ENCODE measurements around the gene GPC1.

Gene GPC1

GRCh38 chr2:240443891-240444301, 8.4 kb downstream of the GPC1 start:
- no peak for DNase-seq

- no peak for DNase-seq
These were observed 9.0 kb downstream of the GPC1 start for GRCh38 chr2:240444464-240444863.

- DNase-seq = no peak
These were observed 10.6 kb downstream of the GPC1 start for GRCh38 chr2:240445961-240446663.

- no peak for DNase-seq
These were observed 11.3 kb downstream of the GPC1 start for GRCh38 chr2:240446664-240447175.

DNA sequence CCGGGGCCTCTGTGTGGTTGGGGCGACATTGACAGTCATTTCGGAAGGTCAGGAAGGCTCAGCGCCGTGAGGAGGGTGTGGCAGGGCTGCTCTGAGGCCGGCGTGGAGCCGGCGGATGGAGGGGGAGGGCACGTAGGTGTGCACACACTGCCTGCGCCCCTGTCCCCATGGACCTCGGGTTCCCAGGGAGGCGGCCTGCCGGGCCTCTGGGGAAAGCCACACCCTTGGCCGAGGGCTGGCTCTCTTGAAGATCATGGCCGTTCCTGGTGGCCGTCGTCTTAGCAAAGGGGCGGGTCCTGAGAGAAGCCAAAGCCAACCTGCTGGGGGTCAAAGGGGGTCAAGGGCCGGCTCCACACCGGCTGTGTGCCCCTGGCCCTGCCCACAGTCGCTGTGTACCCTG, 11.9 kb downstream of the GPC1 start:
- DNase-seq = no peak

DNA sequence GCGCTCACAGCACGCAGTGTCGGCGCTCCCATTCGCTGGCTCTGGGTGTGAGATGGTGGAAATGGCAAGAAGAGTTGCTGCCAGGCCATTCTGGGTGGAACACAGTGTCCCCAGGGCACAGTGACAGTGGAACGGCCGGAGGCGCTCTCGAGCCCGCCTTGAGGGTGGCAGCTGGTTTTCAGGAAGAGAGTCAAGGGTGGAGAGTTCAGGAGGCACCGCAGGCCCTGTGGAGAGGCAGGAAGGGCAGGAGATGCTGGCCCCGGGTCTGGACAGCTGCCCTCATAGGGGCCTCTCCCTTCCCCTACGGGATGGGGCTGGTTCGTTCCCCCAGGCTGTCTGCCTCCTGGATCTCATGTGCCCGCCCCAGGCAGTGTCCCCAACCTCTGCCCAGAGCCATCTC, 12.5 kb downstream of the GPC1 start:
- DNase-seq = no peak

GRCh38 chr2:240448387-240449274, 13.2 kb downstream of the GPC1 start:
- no peak for DNase-seq

DNA sequence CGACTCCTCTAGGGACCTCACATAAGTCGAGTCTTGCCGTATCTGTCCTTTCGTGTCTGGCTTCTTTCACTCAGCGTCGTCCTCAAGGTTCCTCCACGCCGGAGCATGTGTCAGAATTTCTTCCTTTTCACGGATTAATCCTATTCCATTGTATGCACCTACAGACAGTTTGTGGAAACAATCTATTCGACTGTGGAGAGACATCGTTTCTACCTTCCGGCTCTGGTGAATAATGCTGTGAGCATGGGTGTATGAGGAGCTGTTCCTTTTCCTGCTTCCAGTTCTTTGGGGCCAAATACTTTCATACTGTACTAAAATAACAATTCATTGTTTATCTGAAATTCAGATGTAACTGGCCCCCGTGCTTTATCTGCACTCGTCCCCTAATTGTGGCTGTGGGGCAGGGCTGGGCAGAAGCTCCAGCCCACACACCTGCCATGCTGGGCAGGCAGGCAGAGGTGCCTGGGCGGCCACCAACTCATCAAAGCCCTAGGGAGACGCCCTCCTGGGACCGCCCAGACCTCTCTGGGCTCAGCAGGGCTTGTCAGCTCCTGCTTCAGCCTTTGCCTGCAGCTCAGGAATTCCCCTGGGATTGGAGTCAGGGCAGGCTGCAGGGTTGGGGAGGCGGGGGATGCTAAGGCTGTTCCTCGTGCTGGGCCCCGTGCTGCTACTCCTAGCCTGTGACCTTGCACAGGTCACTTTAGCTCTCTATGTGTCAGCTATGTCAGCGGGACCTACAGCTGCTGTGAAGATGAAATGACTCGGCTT, 14.5 kb downstream of the GPC1 start:
- no peak for DNase-seq

GRCh38 chr2:240450532-240451107, 15.2 kb downstream of the GPC1 start:
- DNase-seq = no peak

DNA sequence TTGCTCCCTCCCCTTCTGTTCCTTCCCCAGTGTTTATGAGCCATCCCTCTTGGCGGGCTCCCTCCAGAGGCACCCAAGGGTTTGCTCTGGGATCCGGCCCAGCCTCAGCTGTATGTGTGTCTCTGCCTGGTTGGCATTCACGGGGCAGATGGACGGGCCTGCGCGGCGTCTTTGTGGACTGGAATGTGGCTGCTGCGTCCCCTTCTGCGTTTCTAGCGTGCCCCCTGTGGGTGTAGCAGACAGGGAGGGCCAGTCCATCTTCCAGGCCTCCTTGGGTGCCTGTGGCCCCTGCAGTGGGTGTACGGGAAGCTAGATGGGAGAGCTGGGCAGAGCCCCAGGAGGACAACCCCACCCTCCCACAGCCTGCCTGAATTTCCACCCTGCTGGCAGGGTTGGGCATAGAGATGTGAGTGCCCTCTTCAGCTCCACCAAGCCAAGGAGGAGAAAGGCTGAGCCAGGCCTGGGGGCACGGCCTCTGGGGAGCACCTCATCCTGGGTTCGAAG, 15.7 kb downstream of the GPC1 start:
- no peak for DNase-seq

GRCh38 chr2:240451791-240452461, 16.5 kb downstream of the GPC1 start:
- DNase-seq = no peak

DNA sequence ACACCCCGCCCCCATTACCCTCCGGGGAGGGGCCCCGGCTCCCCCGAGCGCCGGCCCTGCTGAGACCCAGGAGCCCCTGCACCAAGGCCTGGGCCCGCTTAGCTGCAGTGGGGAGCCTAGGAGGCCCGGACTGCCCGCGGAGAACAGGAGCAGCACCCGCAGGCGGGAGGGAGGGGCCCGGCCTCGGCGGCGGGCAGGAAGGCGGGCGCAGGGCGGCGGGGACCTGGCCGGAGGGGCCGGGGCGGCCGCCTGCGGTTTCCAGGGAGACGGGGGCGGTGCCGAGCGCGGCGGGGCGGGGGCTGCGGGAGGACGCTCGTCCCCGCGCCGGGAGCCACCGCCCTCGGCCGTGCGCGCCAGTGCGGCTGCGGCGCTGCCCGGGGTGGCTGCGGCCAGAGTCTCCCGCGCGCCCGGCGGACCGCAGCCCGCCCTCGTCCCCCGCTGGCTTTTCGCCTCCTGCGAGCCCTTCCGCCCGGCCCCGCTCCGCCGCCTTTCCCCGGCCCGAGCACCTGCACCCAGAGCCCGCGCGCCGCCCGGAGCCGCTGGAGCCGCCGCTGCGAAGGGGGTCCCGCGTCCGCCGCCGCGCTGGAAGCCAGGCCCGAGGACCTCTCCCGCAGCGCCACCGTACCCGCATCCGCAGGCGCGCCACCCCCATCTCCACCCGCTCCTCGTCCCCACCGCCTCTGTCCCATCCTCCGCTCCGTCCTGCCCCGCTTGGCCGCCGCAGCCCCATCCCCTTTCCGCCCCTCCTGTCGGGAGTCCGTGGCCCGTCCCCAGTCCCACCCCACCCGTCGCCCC, 17.2 kb downstream of the GPC1 start:
- DNase-seq = peak; percentile 50

DNA sequence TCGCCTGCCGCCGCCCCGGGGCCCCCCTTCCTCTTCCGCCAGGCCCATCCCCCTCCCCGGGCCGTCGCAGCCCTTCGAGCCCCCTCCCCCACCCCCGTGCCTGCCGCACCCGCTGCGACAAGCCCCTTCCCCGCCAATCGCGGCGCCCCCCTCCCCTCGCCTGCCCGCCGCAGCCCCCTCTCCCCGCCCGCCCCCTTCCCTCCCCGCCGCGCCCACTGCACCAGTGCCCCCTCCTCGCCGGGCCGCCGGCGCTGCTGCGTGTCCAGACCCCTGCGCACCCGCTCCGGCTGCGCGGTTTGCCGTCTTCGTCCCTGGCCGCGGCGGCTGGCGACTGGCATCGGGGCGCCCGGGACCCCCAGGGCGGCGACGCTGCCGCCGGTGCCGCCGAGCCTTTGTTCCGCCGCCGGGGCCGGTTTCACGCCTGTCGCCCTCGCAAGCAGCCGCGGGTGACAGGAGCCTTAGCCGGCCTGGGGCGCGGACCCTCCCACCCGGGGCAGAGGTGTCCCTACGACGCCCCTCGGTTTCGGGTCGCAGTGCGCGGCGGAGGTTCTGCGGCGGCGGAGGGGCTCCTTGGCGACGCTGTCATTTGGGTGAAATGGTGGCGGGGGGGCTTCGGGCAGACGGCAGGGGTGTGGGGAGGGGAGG, 18.1 kb downstream of the GPC1 start:
- no peak for DNase-seq

DNA sequence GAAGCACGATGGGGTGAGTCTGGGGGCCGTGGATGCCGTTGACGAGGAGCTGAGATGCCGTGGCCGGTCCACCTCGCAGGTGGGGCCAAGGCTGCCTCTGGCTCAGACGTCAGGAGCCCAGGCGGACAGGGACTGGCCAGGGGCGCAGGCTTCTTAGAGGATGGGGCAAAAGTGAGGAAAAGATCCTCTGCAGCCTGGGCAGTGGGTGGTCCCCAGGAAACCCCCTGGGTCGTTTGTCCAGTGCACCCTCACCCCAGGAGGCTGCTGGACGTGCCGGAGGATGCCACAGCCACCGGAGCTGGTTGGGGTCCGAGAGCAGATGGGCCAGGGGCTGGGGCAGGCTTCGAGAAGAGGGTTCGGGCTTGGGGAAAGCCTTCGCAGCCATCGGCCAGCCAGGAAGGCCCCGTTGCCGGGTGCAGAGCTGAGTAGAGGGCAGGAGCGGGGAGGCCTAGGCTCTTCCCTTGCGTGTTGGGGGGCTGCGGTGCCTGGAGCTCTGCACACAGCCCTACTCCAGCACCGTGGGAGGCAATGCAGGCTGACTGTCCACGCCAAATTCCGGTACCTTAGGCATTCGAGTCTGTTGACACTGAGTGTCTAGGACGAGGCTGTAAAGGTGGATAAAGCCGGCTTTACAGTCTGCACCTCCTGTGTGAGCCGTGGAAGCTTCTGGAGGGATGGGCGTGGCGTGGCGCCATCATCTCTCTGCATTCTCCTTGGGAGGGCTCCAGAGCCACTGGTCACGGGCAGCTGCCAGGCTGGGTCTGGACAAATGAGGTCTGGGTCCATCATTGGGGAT, 18.8 kb downstream of the GPC1 start:
- DNase-seq = no peak

DNA sequence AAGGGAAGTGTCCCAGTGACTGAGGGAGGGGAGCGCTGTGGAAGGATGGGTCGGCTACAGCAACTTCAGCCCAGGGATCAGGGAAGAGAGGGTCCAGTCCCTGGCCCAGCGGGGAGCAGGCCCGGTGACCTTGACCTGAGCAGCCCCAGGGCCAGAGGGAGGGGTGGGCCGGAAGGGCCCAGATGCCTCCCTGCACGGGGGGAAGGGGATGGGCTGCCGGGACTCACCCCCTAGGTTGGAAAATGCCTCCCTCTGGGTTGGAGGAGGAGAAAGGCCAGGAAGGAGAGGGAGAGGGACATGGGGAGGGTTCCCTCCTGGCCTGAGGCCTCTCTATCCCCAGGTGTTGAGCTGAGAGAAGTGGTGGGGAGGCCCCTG, 19.8 kb downstream of the GPC1 start:
- no peak for DNase-seq

GRCh38 chr2:240455647-240456446, 20.4 kb downstream of the GPC1 start:
- no peak for DNase-seq

- no peak for DNase-seq
These were observed 21.2 kb downstream of the GPC1 start for GRCh38 chr2:240456447-240457222.

Measured in NCI-H510A treated with DMSO at 0.1 percent for 48 hours (cell line).